Lower leg skin (tissue), 3 donors: ENCODE measurements around the gene MTUS2.

Experiments used
- CTCF ChIP-seq, 3 donors: fragments of 450-650 bp; IDR thresholded peaks; one replicate each; pipeline ENCODE4 v1.5.1; 2016; ENCODE audit warnings: antibody characterized with exemption in 3 of 3, mild to moderate bottlenecking in 3 of 3, moderate library complexity in 2 of 3
- POLR2A ChIP-seq, 2 donors: fragments of 450-650 bp; IDR thresholded peaks; one replicate each; pipeline ENCODE4 v1.6.1; 2016 to 2017; ENCODE audit warnings: antibody characterized with exemption in 2 of 2, mild to moderate bottlenecking in 1 of 2, moderate library complexity in 1 of 2

GRCh38 chr13:28805193-28805819, 14.8 kb upstream of the MTUS2 start:
- no peak for TF ChIP-seq CTCF (IDR thresholded peaks at IDR 0.05)
- no peak for TF ChIP-seq POLR2A (IDR thresholded peaks at IDR 0.05)
